ENCODE measurements around the gene CFLAR.
"Not testable (repeated sequence)": the region's sequence is repeated elsewhere in the genome, so short reads cannot be mapped to it uniquely, and the experiment has no call there.

The CFLAR gene

DNA sequence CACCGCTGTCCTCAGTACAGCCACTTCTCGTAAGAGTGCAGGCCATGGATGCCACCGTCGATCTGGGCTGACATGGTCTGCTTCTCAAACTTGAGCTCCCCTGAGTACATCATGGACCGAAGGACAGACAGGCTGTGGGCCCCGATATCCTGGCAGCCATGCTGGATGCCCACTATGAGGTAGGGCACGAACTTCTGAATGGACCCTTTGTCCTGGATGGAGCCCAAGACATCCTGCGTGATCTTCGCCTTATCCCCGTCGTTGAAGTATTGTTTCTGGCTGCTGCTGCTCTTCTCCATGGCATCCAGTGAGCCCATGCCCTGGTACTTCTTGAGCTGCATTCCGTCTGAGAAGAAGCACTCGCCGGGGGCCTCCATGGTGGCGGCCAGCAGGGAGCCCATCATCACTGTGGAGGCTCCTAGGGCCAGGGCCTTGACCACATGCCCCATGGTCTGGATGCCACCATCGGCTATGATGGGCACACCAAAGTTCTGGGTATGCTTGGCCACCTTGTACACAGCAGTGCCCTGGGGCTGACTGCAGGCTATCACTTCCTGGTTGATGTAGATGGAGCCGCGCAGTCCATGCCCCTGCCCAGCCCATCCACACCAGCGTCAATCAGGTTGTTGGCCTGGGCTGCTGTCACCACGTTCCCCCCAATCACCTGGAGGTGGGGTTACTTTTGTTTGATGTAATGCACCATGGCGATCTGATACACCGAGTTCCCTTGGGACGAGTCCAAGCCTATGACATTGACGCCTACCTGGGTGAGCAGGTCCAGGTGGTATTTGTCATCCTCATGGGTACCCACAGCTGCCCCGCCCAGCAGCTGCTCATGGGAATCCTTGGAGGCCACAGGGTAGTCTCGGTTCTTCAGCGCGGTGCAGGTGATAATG, 21.8 kb downstream of the CFLAR start:
- TF ChIP-seq, protein P1, sequence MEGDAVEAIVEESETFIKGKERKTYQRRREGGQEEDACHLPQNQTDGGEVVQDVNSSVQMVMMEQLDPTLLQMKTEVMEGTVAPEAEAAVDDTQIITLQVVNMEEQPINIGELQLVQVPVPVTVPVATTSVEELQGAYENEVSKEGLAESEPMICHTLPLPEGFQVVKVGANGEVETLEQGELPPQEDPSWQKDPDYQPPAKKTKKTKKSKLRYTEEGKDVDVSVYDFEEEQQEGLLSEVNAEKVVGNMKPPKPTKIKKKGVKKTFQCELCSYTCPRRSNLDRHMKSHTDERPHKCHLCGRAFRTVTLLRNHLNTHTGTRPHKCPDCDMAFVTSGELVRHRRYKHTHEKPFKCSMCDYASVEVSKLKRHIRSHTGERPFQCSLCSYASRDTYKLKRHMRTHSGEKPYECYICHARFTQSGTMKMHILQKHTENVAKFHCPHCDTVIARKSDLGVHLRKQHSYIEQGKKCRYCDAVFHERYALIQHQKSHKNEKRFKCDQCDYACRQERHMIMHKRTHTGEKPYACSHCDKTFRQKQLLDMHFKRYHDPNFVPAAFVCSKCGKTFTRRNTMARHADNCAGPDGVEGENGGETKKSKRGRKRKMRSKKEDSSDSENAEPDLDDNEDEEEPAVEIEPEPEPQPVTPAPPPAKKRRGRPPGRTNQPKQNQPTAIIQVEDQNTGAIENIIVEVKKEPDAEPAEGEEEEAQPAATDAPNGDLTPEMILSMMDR (conservative IDR thresholded peaks at IDR 0.05; ENCODE audit: low read length), result no peak
- no peak for DNase-seq (ENCODE audit: low read depth)
- no peak overlapping the region for H3K4me3 ChIP-seq (ENCODE audit: low read length)

DNA sequence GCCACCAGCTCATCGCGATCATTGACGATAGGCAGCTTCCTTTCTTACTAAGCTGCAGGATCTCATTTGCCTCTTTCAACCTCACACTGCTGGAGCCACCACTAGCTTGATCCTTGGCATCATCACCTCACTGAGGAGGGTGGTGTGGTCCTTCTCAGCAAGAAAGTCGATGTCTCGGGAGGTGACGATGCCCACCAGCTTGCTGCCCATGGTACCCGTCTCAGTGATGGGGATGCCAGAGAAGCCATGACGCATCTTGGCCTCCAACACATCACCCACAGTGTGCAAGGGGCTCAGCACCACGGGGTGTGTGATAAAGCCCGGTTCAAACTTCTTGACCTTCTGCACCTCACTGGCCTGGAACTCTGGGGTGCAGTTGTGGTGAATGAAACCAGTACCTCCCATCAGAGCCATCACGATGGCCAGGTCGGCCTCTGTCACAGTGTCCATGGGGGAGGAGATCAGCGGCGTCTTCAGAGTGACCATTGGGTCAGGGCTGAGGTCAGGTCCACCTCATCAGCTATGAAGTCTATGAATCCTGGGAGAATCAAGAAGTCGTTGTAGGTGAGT, 22.5 kb downstream of the CFLAR start:
- no peak overlapping the region for H3K4me3 ChIP-seq (ENCODE audit: low read length)
- DNase-seq (ENCODE audit: low read depth), result no peak
- TF ChIP-seq, protein P1 (conservative IDR thresholded peaks at IDR 0.05; ENCODE audit: low read length), result no peak

DNA sequence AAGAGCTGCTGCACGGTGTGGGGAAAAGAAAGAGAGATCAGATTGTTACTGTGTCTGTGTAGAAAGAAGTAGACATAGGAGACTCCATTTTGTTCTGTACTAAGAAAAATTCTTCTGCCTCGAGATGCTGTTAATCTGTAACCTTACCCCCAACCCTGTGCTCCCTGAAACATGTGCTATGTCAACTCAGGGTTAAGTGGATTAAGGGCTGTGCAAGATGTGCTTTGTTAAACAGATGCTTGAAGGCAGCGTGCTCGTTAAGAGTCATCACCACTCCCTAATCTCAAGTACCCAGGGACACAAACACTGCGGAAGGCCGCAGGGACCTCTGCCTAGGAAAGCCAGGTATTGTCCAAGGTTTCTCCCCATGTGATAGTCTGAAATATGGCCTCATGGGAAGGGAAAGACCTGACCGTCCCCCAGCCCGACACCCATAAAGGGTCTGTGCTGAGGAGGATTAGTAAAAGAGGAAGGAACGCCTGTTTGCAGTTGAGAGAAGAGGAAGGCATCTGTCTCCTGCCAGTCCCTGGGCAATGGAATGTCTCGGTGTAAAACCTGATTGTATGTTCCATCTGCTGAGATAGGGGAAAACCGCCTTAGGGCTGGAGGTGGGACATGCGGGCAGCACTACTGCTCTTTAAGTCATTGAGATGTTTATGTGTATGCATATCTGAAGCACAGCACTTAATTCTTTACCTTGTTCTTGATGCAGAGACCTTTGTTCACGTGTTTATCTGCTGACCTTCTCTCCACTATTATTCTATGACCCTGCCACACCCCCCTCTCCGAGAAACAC, 23.2 kb downstream of the CFLAR start:
- not testable (repeated sequence) for H3K4me3 ChIP-seq (ENCODE audit: low read length)

DNA sequence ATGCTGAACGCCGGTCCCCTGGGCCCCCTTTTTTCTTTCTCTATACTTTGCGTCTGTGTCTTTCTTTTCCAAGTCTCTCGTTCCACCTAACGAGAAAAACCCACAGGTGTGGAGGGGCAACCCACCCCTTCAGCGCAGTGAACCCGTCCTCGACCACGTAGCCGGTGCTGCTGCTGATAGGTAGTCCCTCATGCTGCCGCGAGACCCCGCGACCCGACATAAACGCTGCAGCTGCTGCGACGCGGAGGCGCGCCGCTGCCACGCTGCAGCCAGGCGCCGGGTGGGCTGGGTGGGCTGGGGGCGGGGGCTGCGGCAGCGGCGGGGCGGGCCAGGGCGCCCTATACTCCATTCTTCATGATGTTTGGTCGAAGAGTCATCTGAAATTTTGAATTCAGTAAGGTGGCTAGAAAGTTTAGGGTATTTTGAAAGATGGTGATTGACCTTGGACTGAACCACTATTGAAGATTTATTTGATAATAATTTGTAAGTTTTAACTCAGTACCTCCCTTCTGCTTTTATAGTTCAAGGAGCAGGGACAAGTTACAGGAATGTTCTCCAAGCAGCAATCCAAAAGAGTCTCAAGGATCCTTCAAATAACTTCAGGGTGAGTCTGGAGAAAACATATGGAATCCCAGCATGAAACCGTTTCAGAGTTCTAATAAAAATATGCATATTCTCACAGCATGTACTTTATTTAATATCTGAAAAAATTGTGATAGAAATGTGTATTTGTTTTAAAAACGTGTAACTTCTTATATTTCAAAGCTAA, 24.1 kb downstream of the CFLAR start:
- DNase-seq (ENCODE audit: low read depth), result no peak
- H3K4me3 ChIP-seq (ENCODE audit: low read length), result no peak overlapping the region
- TF ChIP-seq, protein P1 (conservative IDR thresholded peaks at IDR 0.05; ENCODE audit: low read length), result no peak

More for the DNA sequence above, 23.2 kb downstream of the CFLAR start:
- not testable (repeated sequence) for DNase-seq (ENCODE audit: low read depth)

DNA sequence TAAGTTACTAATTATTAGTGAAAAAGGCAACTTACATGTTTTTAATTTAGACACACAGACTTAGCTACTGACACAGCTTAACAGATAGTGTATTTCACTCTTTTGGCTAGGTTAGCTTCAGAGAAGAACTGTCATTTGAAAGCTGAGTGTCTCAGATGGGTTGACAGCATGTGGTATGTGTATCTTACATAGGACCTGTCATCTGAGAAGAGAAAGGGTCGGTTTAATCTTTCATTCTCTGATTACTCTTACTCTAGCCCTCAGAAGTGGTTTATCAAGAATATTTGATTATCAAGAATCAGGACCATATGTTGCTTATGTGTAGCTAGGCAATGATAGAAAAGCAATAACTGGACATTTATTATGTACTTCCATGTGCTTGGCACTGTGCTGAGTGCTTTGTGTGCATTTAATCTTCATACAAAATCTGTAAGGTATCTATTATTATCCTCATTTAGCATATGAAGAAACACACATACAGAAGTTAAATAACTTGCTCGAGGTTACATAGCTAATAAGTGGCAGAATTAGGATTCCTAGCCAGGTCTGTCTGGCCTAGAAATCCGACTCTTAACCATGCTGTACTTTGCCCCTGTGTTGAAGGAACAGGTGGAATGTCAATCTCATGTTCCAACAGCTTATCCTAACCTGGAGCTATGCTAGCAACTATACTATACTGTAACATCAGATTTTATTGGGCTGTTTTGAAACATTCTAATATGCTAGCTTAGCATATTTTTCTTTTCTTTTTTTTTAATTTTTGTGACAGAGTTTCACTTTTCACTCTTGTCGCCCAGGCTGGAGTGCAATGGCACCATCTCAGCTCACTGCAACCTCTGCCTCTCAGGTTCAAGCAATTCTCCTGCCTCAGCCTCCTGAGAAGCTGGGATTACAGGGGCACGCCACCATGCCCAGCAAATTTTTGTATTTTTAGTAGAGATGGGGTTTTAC, 28.4 kb downstream of the CFLAR start:
- TF ChIP-seq, protein P1 (conservative IDR thresholded peaks at IDR 0.05; ENCODE audit: low read length), result no peak
- no peak overlapping the region for H3K4me3 ChIP-seq (ENCODE audit: low read length)
- DNase-seq (ENCODE audit: low read depth), result no peak

DNA sequence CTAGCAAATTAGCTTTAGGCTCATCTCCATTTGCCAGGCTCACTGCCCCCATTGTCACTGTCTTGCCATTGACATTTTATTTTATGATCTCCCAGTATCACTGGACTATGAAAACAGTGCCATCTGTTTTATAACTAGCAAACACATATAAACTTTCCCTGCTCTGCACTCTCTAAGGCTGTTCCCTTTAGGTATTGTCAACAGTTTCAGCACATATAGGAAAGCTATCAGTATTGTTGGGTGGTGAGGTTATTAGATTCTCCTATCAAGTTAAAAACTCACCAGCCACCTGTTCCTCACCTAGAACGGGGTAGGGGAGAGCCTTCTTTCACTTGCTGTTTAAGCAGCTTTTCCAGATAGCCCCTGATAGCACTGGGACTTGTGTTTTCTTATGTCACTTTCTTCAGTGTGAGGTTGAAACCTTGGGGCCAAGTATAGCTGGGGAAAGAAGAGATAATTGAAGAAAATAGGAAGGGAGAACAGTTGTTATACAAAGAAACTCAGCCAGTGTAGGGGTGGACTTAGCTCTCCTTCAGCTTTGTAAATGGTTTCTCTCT, 32.5 kb downstream of the CFLAR start:
- TF ChIP-seq, protein P1 (conservative IDR thresholded peaks at IDR 0.05; ENCODE audit: low read length), result no peak
- no peak overlapping the region for H3K4me3 ChIP-seq (ENCODE audit: low read length)
- no peak for DNase-seq (ENCODE audit: low read depth)

Data from AG10803 (cell line).